Caco-2 (cell line): ENCODE results near the gene COL8A2. TPM values are rescaled to one million over a fixed set of nuclear protein-coding genes. Genes with fewer than 3 reads are reported as not detected.

ENCODE experiments used
- Bru-seq: library from RNA; stranded (reverse); fragments of 400-500 nt; gene quantifications from one replicate; lab custom pipeline; 2021; lab: Mats Ljungman, UMichigan
- BruChase-seq, 2 experiments: library from RNA; stranded (reverse); fragments of 400-500 nt; gene quantifications; one replicate each; lab custom pipeline; 2021; lab: Mats Ljungman, UMichigan
- BruUV-seq: library from RNA; stranded (reverse); fragments of 400-500 nt; replicated peaks from 2 replicates; lab custom pipeline; 2021; lab: Mats Ljungman, UMichigan
- CTCF ChIA-PET: fragments of 300-600 bp; sonication (Branson Sonifier 250); formaldehyde crosslinking; loops from one replicate; lab custom pipeline; 2022; ENCODE audit warnings: antibody characterized with exemption; lab: Charles Lee
- POLR2A ChIA-PET: fragments of 300-600 bp; sonication (Branson Sonifier 250); formaldehyde crosslinking; loops from one replicate; lab custom pipeline; 2022; ENCODE audit warnings: antibody characterized with exemption; lab: Charles Lee
- DNase-seq, 2 experiments: peaks; one replicate each; pipeline versions ENCODE4 v3.0.0 to v3.0.0-alpha.2; 2020 to 2022
- H3K27me3 ChIP-seq: replicated peaks from 2 replicates; pipeline ENCODE4 v1.6.0; 2011; ENCODE audit warnings: low read length; ENCODE audit not compliant: control insufficient read depth, insufficient read depth
- H3K36me3 ChIP-seq: 2 replicates; pipeline ENCODE4 v1.5.1; 2011; ENCODE audit warnings: low read length; ENCODE audit not compliant: control insufficient read depth, insufficient read depth
- H3K4me1 ChIP-seq: fragments of 250-450 bp; sonication (Bioruptor Pico); 2 replicates; pipeline ENCODE4 v1.5.1; 2020; ENCODE audit warnings: mild to moderate bottlenecking
- H3K4me3 ChIP-seq: 2 replicates; pipeline ENCODE4 v1.5.1; 2011; ENCODE audit warnings: low read depth, mild to moderate bottlenecking, control low read depth, low read length
- H3K9me3 ChIP-seq: fragments of 250-450 bp; sonication (Bioruptor Pico); 2 replicates; pipeline ENCODE4 v1.5.1; 2020; ENCODE audit warnings: mild to moderate bottlenecking, moderate library complexity
- H3K27ac Mint-ChIP-seq: one replicate; pipeline ENCODE4 v1.8.0; 2022; ENCODE audit warnings: mixed read lengths; ENCODE audit not compliant: unreplicated experiment
- H3K27me3 Mint-ChIP-seq: one replicate; pipeline ENCODE4 v1.8.0; 2022; ENCODE audit warnings: mixed read lengths; ENCODE audit not compliant: insufficient read depth, unreplicated experiment
- H3K36me3 Mint-ChIP-seq: one replicate; pipeline ENCODE4 v1.8.0; 2022; ENCODE audit warnings: mild to moderate bottlenecking, mixed read lengths; ENCODE audit not compliant: insufficient read depth, unreplicated experiment
- H3K4me1 Mint-ChIP-seq: one replicate; pipeline ENCODE4 v1.8.0; 2022; ENCODE audit warnings: low read depth, mixed read lengths; ENCODE audit not compliant: unreplicated experiment
- H3K4me3 Mint-ChIP-seq: one replicate; pipeline ENCODE4 v1.8.0; 2022; ENCODE audit warnings: mild to moderate bottlenecking, moderate library complexity, mixed read lengths; ENCODE audit not compliant: unreplicated experiment
- H3K9me3 Mint-ChIP-seq: one replicate; pipeline ENCODE4 v1.8.0; 2022; ENCODE audit warnings: mixed read lengths; ENCODE audit not compliant: unreplicated experiment
- intact Hi-C: fragments of 100-400 bp; cut with micrococcal nuclease; formaldehyde crosslinking; loops from one replicate; pipeline ENCODE4 v1.10.0; 2022; ENCODE audit not compliant: unreplicated experiment
- long read RNA-seq: library from polyadenylated mRNA; stranded (forward); transcript quantifications from one replicate; pipeline ENCODE4 v2.0.0, GENCODE V29; 2022
- total RNA-seq: library from RNA; stranded (reverse); gene quantifications from 2 replicates; pipeline ENCODE4 v1.2.3, GENCODE V29; 2022
- TF ChIP-seq, protein P1 (sequence below), 2 experiments: fragments of 200-600 bp in 1 of 2; IDR thresholded peaks; 1 replicate in 1 of 2; 2 replicates in 1 of 2; pipeline versions ENCODE4 v1.5.1 to v1.8.0; 2011 to 2022; ENCODE audit warnings: antibody characterized with exemption in 1 of 2, control low read depth in 1 of 2, inconsistent platforms in 1 of 2, low read depth in 1 of 2, low read length in 1 of 2, mild to moderate bottlenecking in 1 of 2, moderate library complexity in 1 of 2; ENCODE audit not compliant: insufficient read depth in 1 of 2, severe bottlenecking in 1 of 2, unreplicated experiment in 1 of 2

The COL8A2 gene
- 0.07 and 0.18 TPM in 2 replicates for total RNA-seq
- percentile 5 among the genes with signal in this experiment for Bru-seq, nascent RNA
- BruChase-seq, experiment 1, labeled RNA remaining after a 2-hour chase = percentile 11 among the genes with signal in this experiment
- percentile 10 among the genes with signal in this experiment for BruChase-seq, experiment 2, labeled RNA remaining after a 6-hour chase
- long read RNA-seq = 0 reads

DNA sequence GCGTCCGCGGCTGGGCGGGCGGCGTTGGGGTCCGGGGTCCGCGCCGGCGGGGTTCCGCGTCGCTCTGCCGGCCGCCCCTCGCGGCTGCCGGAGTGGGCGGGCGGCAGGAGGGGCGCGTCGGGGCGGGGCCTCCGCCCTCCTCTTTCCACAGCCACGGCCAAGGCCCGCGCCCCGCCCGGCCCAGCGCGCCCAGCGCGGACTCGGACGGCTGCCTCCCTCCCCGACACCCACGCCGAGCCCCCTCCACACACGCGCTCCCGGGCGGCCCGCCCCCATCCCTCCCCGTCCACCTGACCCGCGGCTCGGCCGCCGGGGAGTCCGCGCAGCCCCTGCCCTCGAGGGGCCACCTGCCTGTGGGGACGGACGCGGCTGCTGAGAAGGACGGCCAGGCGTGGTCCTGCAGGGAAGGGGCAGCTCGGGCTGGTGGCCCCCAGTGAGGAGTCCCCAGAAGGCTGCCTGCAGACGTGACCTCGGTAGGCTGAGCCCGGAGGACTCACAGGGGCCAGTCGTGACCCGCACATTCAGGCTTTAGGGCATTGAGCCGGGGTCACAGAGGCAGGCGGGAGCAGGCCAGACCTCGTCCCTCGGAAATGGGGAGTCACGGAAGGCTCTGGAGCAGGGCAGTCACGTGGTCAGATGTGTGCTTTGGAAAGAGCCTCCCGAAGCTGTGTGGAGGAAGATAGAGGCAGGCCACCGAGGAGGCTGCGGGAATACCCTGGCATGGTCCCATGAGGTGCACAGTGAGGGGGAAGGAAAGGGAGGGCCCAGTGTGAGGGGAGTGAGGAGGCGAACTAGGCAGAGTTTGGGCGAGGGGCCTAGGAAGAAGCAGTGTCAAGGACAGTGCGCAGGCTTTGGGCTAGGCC is at the start of gene COL8A2:
TSS of gene COL8A2 (minus strand) at position 94 of the 863 bp plus-strand sequence. CDS start 24,980 bp downstream, outside the sequence.
- 0 out of 2 replicates have a peak, but pooled peaks cover 3% of the 10 kb centered on the region for H3K4me1 ChIP-seq
- H3K27ac Mint-ChIP-seq = no peak within 1 kb of the TSS
- no peaks in the 10 kb centered on the region for H3K36me3 Mint-ChIP-seq
- no peaks in the 10 kb centered on the region for H3K4me1 Mint-ChIP-seq
- H3K27me3 Mint-ChIP-seq = peaks cover 3% of the 10 kb centered on the region
- ChIA-PET POLR2A (no interaction called here), CTCF (no interaction called here)
- DNase-seq = no peak
- peak within 1 kb of the TSS; percentile 55 for H3K4me3 Mint-ChIP-seq
- BruUV-seq = no TSS peak
- TF ChIP-seq, protein P1, sequence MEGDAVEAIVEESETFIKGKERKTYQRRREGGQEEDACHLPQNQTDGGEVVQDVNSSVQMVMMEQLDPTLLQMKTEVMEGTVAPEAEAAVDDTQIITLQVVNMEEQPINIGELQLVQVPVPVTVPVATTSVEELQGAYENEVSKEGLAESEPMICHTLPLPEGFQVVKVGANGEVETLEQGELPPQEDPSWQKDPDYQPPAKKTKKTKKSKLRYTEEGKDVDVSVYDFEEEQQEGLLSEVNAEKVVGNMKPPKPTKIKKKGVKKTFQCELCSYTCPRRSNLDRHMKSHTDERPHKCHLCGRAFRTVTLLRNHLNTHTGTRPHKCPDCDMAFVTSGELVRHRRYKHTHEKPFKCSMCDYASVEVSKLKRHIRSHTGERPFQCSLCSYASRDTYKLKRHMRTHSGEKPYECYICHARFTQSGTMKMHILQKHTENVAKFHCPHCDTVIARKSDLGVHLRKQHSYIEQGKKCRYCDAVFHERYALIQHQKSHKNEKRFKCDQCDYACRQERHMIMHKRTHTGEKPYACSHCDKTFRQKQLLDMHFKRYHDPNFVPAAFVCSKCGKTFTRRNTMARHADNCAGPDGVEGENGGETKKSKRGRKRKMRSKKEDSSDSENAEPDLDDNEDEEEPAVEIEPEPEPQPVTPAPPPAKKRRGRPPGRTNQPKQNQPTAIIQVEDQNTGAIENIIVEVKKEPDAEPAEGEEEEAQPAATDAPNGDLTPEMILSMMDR (IDR thresholded peaks at IDR 0.05; ENCODE audit: insufficient read depth in 1 of 2, low read depth in 1 of 2, low read length in 1 of 2, severe bottlenecking in 1 of 2, unreplicated experiment in 1 of 2) = no peak
- no peaks in the 10 kb centered on the region for H3K27me3 ChIP-seq
- no peaks in the 10 kb centered on the region for H3K9me3 Mint-ChIP-seq
- no peaks in the 10 kb centered on the region for H3K36me3 ChIP-seq
- intact Hi-C loops = no loop called here
- H3K4me3 ChIP-seq = peak within 1 kb of the TSS; percentile 25
- H3K9me3 ChIP-seq = no peaks in the 10 kb centered on the region

DNA sequence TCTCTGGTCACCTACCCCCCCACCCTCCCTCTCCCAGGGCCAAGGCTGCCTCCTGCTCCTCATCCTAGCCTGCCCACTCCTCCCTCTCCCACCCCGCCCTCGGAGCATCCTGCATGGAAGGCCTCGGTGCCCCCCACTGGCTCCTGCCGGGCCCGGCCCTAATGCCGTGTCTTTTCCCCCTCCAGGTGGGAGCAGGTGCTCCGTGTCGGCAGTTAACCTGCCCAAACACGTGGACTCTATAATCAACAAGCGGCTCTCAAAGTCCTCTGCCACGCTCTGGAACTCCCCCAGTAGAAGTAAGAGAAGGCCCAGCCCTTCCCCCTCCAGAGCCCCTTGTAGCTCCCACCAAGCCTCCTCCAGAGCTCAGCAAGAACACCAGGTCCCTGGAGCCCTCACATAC is 49.7 kb upstream of the COL8A2 start:
- H3K4me1 ChIP-seq = no peaks in the 10 kb centered on the region
- no TSS peak for BruUV-seq
- no peaks in the 10 kb centered on the region for H3K27me3 ChIP-seq
- H3K27ac Mint-ChIP-seq = no peak overlapping the region
- H3K9me3 ChIP-seq = no peaks in the 10 kb centered on the region
- no peak for DNase-seq
- no peaks in the 10 kb centered on the region for H3K9me3 Mint-ChIP-seq
- no peaks in the 10 kb centered on the region for H3K27me3 Mint-ChIP-seq
- H3K4me3 Mint-ChIP-seq = no peak overlapping the region
- ChIA-PET CTCF (interaction anchor here (1.0 kb wide), 1 partner anchor 13 kb away, joined by 3 read pairs; no protein-coding TSS in a partner anchor), POLR2A (no interaction called here)
- no peaks in the 10 kb centered on the region for H3K4me1 Mint-ChIP-seq
- TF ChIP-seq, protein P1 (IDR thresholded peaks at IDR 0.05; ENCODE audit: insufficient read depth in 1 of 2, low read depth in 1 of 2, low read length in 1 of 2, severe bottlenecking in 1 of 2, unreplicated experiment in 1 of 2) = no peak
- peaks cover 22% of the 10 kb centered on the region for H3K36me3 Mint-ChIP-seq
- intact Hi-C loops = no loop called here
- H3K4me3 ChIP-seq = no peak overlapping the region
- no peaks in the 10 kb centered on the region for H3K36me3 ChIP-seq

DNA sequence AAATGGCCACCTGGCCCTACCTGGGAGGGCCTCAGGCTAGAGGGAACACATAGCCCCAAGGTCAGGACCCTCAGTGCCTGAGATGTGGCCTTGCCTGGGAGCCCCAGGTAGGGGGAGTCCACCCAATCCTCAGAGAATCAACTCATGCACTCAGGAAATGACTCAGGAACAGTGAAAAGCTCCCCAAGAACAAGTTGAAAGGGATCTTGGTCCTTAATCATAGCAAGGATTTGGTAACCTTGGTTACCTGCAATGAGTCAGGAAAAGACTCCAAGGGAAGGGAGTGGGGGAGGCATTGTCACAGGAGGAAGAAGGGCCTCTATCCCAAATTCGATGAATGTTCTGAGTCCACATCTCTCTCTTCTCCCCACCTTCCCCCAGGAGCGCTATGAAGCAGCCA is 48.0 kb upstream of the COL8A2 start:
- Mint-ChIP-seq H3K4me1 (peaks cover 5% of the 10 kb centered on the region), H3K27ac (no peak overlapping the region), H3K4me3 (no peak overlapping the region), H3K27me3 (no peaks in the 10 kb centered on the region), H3K9me3 (no peaks in the 10 kb centered on the region), H3K36me3 (peaks cover 22% of the 10 kb centered on the region)
- no peak for DNase-seq
- intact Hi-C loops = no loop called here
- Histone ChIP-seq H3K9me3 (no peaks in the 10 kb centered on the region), H3K4me1 (no peaks in the 10 kb centered on the region), H3K4me3 (no peak overlapping the region), H3K36me3 (no peaks in the 10 kb centered on the region), H3K27me3 (no peaks in the 10 kb centered on the region)
- ChIA-PET POLR2A (no interaction called here), CTCF (no interaction called here)
- no TSS peak for BruUV-seq
- TF ChIP-seq, protein P1 (IDR thresholded peaks at IDR 0.05; ENCODE audit: insufficient read depth in 1 of 2, low read depth in 1 of 2, low read length in 1 of 2, severe bottlenecking in 1 of 2, unreplicated experiment in 1 of 2) = no peak
